Measurements from ENCODE around the gene KRTAP10-11. TPM values are rescaled to one million over a fixed set of nuclear protein-coding genes. Genes with fewer than 3 reads are reported as not detected.
"Not testable (repeated sequence)": the region's sequence is repeated elsewhere in the genome, so short reads cannot be mapped to it uniquely, and the experiment has no call there.

The KRTAP10-11 gene
- total RNA-seq, 2 experiments from 2014 or later: not detected

DNA sequence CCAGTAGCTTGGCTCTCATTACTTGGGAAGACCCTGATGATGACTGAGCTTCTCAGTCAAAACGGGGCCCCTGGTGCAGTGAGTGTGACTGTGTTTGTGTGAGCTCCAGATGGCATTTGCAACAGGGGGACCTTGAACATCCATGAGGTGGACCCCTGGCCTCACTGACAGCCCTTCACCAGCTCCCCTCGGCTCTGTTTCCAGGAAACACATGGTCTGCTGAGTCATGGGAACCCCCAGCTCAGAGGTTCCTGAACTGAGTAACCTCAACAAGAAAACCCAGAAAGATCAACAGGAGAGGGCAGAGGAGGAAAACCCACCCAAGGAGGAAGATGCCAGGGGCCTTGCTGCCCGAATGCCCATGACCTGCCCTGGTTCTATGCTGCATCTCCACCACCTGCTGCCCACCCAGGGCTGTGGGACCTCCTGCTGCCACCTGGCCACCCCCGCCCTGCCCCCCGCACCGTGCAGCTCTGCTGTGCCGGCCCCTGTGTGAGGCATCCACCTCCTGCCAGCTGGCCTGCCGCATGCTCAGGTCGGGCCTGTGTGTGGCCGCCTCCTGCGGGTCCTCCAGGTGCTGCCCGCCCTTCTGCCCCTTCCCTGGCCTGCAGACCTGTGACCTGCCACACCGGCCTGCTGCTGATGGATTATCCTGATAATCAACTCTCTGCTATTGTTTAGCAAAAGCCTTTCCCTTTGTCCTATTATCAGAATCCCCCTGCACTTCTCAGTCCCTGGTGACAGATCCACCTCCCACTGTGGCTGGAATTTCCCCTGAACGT, 40.0 kb downstream of the KRTAP10-11 start:
- no peak overlapping the region for H3K4me3 ChIP-seq (ENCODE audit: low read depth, low read length, poor library complexity, severe bottlenecking)
- H2AFZ ChIP-seq (ENCODE audit: low read length): no peak overlapping the region
- intact Hi-C loops (cut with micrococcal nuclease; ENCODE audit: unreplicated experiment): no loop called here
- no peaks in the 10 kb centered on the region for H3K9me2 ChIP-seq (ENCODE audit: insufficient read depth, low read length)
- H4K20me1 ChIP-seq (ENCODE audit: insufficient read depth, low read length): no peaks in the 10 kb centered on the region
- DNase-seq (ENCODE audit: low spot score): no peak
- no peak overlapping the region for H3K27ac ChIP-seq (ENCODE audit: low read depth, low read length, poor library complexity, severe bottlenecking)
- ChIA-PET CTCF (ENCODE audit: unreplicated experiment) (no interaction called here), POLR2A (no interaction called here)
- no peaks in the 10 kb centered on the region for H3K36me3 ChIP-seq (ENCODE audit: insufficient read depth, low read length)
- H3K4me2 ChIP-seq (ENCODE audit: low read length): no peak overlapping the region
- BruUV-seq (replicated peaks): no TSS peak
- no peaks in the 10 kb centered on the region for H3K79me2 ChIP-seq (ENCODE audit: insufficient read depth, low read depth, low read length)
- H3K9me3 ChIP-seq (ENCODE audit: low read length): no peaks in the 10 kb centered on the region
- no peak for TF ChIP-seq EZH2phosphoT487 (IDR thresholded peaks at IDR 0.05; ENCODE audit: borderline replicate concordance, low read depth, low read length)
- TF ChIP-seq CTCF (conservative IDR thresholded peaks at IDR 0.05; ENCODE audit: low read length): no peak
- no peaks in the 10 kb centered on the region for H3K4me1 ChIP-seq (ENCODE audit: insufficient read depth, low read length, poor library complexity, severe bottlenecking)

GRCh38 chr21:44686843-44687561, 40.8 kb downstream of the KRTAP10-11 start:
- Histone ChIP-seq H3K79me2 (ENCODE audit: insufficient read depth, low read depth, low read length) (no peaks in the 10 kb centered on the region), H3K9me2 (ENCODE audit: insufficient read depth, low read length) (no peaks in the 10 kb centered on the region), H3K27ac (ENCODE audit: low read depth, low read length, poor library complexity, severe bottlenecking) (no peak overlapping the region), H3K4me3 (ENCODE audit: low read depth, low read length, poor library complexity, severe bottlenecking) (no peak overlapping the region), H3K4me2 (ENCODE audit: low read length) (no peak overlapping the region), H3K9me3 (ENCODE audit: low read length) (no peaks in the 10 kb centered on the region), H4K20me1 (ENCODE audit: insufficient read depth, low read length) (no peaks in the 10 kb centered on the region), H3K36me3 (ENCODE audit: insufficient read depth, low read length) (no peaks in the 10 kb centered on the region), H3K4me1 (ENCODE audit: insufficient read depth, low read length, poor library complexity, severe bottlenecking) (no peaks in the 10 kb centered on the region), H2AFZ (ENCODE audit: low read length) (no peak overlapping the region)
- intact Hi-C loops (cut with micrococcal nuclease; ENCODE audit: unreplicated experiment): no loop called here
- TF ChIP-seq EZH2phosphoT487 (IDR thresholded peaks at IDR 0.05; ENCODE audit: borderline replicate concordance, low read depth, low read length) (no peak), CTCF (conservative IDR thresholded peaks at IDR 0.05; ENCODE audit: low read length) (no peak)
- POLR2A ChIA-PET: no interaction called here
- no peak for DNase-seq (ENCODE audit: low spot score)
- no TSS peak for BruUV-seq (replicated peaks)
- CTCF ChIA-PET (ENCODE audit: unreplicated experiment): no interaction called here

DNA sequence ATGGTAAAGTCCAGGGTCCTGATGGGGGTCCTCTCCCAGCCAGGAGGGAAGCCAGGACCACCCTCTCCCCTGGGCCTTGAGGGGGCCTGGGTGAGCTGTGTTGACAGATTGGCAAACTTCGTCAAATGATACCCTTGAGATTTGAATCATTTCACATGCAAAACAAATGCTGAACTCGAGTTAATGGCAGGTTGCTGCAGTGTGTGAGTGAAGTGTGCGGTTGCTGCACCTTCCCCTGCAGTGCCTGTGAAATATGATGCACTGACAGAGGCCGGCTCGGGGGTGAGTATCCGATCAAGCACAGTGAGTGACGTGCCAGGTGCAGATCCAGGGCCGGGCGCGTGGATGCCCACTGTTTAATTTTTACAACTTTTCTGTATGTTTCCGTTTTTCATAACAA, 41.5 kb downstream of the KRTAP10-11 start:
- H3K27ac ChIP-seq (ENCODE audit: low read depth, low read length, poor library complexity, severe bottlenecking): no peak overlapping the region
- intact Hi-C loops (cut with micrococcal nuclease; ENCODE audit: unreplicated experiment): no loop called here
- H4K20me1 ChIP-seq (ENCODE audit: insufficient read depth, low read length): no peaks in the 10 kb centered on the region
- TF ChIP-seq EZH2phosphoT487 (IDR thresholded peaks at IDR 0.05; ENCODE audit: borderline replicate concordance, low read depth, low read length) (no peak), CTCF (conservative IDR thresholded peaks at IDR 0.05; ENCODE audit: low read length) (no peak)
- no peak overlapping the region for H3K4me3 ChIP-seq (ENCODE audit: low read depth, low read length, poor library complexity, severe bottlenecking)
- H3K36me3 ChIP-seq (ENCODE audit: insufficient read depth, low read length): no peaks in the 10 kb centered on the region
- CTCF ChIA-PET (ENCODE audit: unreplicated experiment): no interaction called here
- no peak overlapping the region for H3K4me2 ChIP-seq (ENCODE audit: low read length)
- no peaks in the 10 kb centered on the region for H3K79me2 ChIP-seq (ENCODE audit: insufficient read depth, low read depth, low read length)
- 0 out of 2 replicates have a peak, but pooled peaks cover 3% of the 10 kb centered on the region for H3K9me3 ChIP-seq (ENCODE audit: low read length)
- no TSS peak for BruUV-seq (replicated peaks)
- POLR2A ChIA-PET: no interaction called here
- H3K9me2 ChIP-seq (ENCODE audit: insufficient read depth, low read length): no peaks in the 10 kb centered on the region
- H3K4me1 ChIP-seq (ENCODE audit: insufficient read depth, low read length, poor library complexity, severe bottlenecking): no peaks in the 10 kb centered on the region
- no peak for DNase-seq (ENCODE audit: low spot score)
- H2AFZ ChIP-seq (ENCODE audit: low read length): no peak overlapping the region

DNA sequence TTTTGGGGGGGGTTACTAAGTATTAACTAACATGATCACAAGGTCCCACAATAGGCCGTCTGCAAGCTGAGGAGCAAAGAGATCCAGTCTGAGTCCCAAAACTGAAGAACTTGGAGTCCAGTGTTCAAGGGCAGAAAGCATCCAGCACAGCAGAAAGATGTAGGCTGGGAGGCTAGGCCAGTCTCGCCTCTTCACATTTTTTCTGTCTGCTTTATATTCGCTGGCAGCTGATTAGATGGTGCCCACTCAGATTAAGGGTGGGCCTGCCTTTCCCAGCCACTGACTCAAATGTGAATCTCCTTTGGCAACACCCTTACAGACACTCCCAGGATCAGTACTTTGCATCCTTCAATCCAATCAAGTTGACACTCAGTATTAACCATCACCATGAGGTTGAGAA, 43.5 kb downstream of the KRTAP10-11 start:
- POLR2A ChIA-PET; H3K4me3 ChIP-seq (ENCODE audit: low read depth, low read length, poor library complexity, severe bottlenecking); H4K20me1 ChIP-seq (ENCODE audit: insufficient read depth, low read length); H3K79me2 ChIP-seq (ENCODE audit: insufficient read depth, low read depth, low read length); H3K27ac ChIP-seq (ENCODE audit: low read depth, low read length, poor library complexity, severe bottlenecking); H3K4me2 ChIP-seq (ENCODE audit: low read length); H3K4me1 ChIP-seq (ENCODE audit: insufficient read depth, low read length, poor library complexity, severe bottlenecking); CTCF ChIA-PET (ENCODE audit: unreplicated experiment); H3K9me3 ChIP-seq (ENCODE audit: low read length); BruUV-seq (replicated peaks); H2AFZ ChIP-seq (ENCODE audit: low read length); DNase-seq (ENCODE audit: low spot score); intact Hi-C loops (cut with micrococcal nuclease; ENCODE audit: unreplicated experiment); H3K36me3 ChIP-seq (ENCODE audit: insufficient read depth, low read length); H3K9me2 ChIP-seq (ENCODE audit: insufficient read depth, low read length): not testable (repeated sequence)
